GM21381 (cell line): ENCODE measurements around the gene CELF1.
"Not testable (repeated sequence)": the region's sequence is repeated elsewhere in the genome, so short reads cannot be mapped to it uniquely, and the experiment has no call there.

Source experiments
- ATAC-seq: cut with Tn5 transposase; IDR thresholded peaks from one replicate; pipeline ENCODE4 v1.9.1; 2021; ENCODE audit warnings: mild to moderate bottlenecking, moderate library complexity; ENCODE audit not compliant: unreplicated experiment

Gene CELF1

GRCh38 chr11:47454258-47454671 lies 98.7 kb downstream of the CELF1 start:
- ATAC-seq = not testable (repeated sequence)

GRCh38 chr11:47453365-47453764 lies 99.6 kb downstream of the CELF1 start:
- ATAC-seq = no peak

GRCh38 chr11:47451990-47452389 lies 100.9 kb downstream of the CELF1 start:
- no peak for ATAC-seq

GRCh38 chr11:47451436-47451835 lies 101.5 kb downstream of the CELF1 start:
- no peak for ATAC-seq

- no peak for ATAC-seq
Observed at GRCh38 chr11:47449541-47449940, 103.4 kb downstream of the CELF1 start.

GRCh38 chr11:47448566-47449427 lies 104.1 kb downstream of the CELF1 start, which contains the start of gene RAPSN:
RAPSN (minus strand) TSS chr11:47449136; CDS start chr11:47448964, 172 bp downstream.
- ATAC-seq = no peak

- no peak for ATAC-seq
Observed at GRCh38 chr11:47447906-47448305, 105.0 kb downstream of the CELF1 start.

- no peak for ATAC-seq
Observed at GRCh38 chr11:47446833-47447232, 106.1 kb downstream of the CELF1 start.

GRCh38 chr11:47445840-47446239 lies 107.1 kb downstream of the CELF1 start:
- no peak for ATAC-seq

GRCh38 chr11:47443817-47444216 lies 109.1 kb downstream of the CELF1 start:
- ATAC-seq = no peak

- ATAC-seq = no peak
Observed at GRCh38 chr11:47443028-47443700, 109.8 kb downstream of the CELF1 start.

- ATAC-seq = no peak
Observed at GRCh38 chr11:47442514-47442913, 110.4 kb downstream of the CELF1 start.

GRCh38 chr11:47441421-47441820 lies 111.5 kb downstream of the CELF1 start:
- no peak for ATAC-seq

GRCh38 chr11:47440054-47440476 lies 112.9 kb downstream of the CELF1 start:
- no peak for ATAC-seq

- no peak for ATAC-seq
Observed at GRCh38 chr11:47438721-47439120, 114.2 kb downstream of the CELF1 start.

- ATAC-seq = no peak
Observed at GRCh38 chr11:47437746-47438418, 115.0 kb downstream of the CELF1 start.

GRCh38 chr11:47437218-47437745 lies 115.7 kb downstream of the CELF1 start:
- no peak for ATAC-seq

GRCh38 chr11:47436726-47437125 lies 116.2 kb downstream of the CELF1 start:
- ATAC-seq = no peak

GRCh38 chr11:47435687-47436086 lies 117.2 kb downstream of the CELF1 start:
- no peak for ATAC-seq

- no peak for ATAC-seq
Observed at GRCh38 chr11:47434011-47434786, 118.7 kb downstream of the CELF1 start.
